ENCODE measurements around the gene RBMS3. TPM values are rescaled to one million over a fixed set of nuclear protein-coding genes. Genes with fewer than 3 reads are reported as not detected.

The RBMS3 gene
- total RNA-seq, 2 donors from 2014 or later: 31.7 to 45.1 TPM

GRCh38 chr3:29506502-29506901 is 225.6 kb downstream of the RBMS3 start:
- no peaks in the 10 kb centered on the region for H3K36me3 ChIP-seq
- no peak for DNase-seq (ENCODE audit: low spot score)
- no peaks in the 10 kb centered on the region for H3K27me3 ChIP-seq (replicated peaks; ENCODE audit: insufficient read depth)
- WGBS: 83% methylated on average over 3 of the region's 3 CpGs
- H3K9me3 ChIP-seq: no peaks in the 10 kb centered on the region
- intact Hi-C loops (cut with DNase I): no loop called here
- no peak overlapping the region for H3K27ac ChIP-seq
- TF ChIP-seq CTCF (IDR thresholded peaks at IDR 0.05) (no peak), POLR2A (IDR thresholded peaks at IDR 0.05) (no peak), POLR2AphosphoS5 (IDR thresholded peaks at IDR 0.05) (no peak)
- no peak overlapping the region for H3K4me3 ChIP-seq
- no peaks in the 10 kb centered on the region for H3K4me1 ChIP-seq (replicated peaks)

- no peak for DNase-seq (ENCODE audit: low spot score)
- no peak overlapping the region for H3K27ac ChIP-seq
- H3K4me3 ChIP-seq: no peak overlapping the region
- no peaks in the 10 kb centered on the region for H3K36me3 ChIP-seq
- TF ChIP-seq POLR2AphosphoS5 (IDR thresholded peaks at IDR 0.05) (no peak), POLR2A (IDR thresholded peaks at IDR 0.05) (no peak), CTCF (IDR thresholded peaks at IDR 0.05) (no peak)
- WGBS: 88% methylated on average over 1 of the region's 1 CpG
- intact Hi-C loops (cut with DNase I): no loop called here
- no peaks in the 10 kb centered on the region for H3K9me3 ChIP-seq
- no peaks in the 10 kb centered on the region for H3K27me3 ChIP-seq (replicated peaks; ENCODE audit: insufficient read depth)
- no peaks in the 10 kb centered on the region for H3K4me1 ChIP-seq (replicated peaks)
These were observed 230.8 kb downstream of the RBMS3 start for GRCh38 chr3:29511701-29512100.

DNA sequence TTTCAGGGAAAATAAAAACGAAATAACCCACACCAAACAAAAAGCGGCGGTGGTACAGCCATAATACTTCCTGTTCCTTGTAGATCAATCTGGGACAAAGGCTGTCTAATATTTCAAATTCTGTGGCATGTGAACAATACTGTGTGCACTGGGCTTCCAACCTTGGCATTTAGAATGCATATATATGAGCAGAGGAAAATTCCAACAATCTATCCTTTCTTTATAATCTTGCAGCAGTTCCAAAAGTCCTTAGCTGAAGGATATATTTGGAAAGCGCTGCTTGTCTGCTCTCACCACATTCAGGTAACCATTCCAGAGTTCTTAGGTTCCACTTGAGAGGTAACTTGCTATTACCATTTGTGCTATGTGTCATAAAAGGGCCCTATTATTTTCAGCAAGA is 231.8 kb downstream of the RBMS3 start:
- WGBS: 68% methylated on average over 4 of the region's 4 CpGs
- no peaks in the 10 kb centered on the region for H3K36me3 ChIP-seq
- no peak for TF ChIP-seq POLR2A (IDR thresholded peaks at IDR 0.05)
- no peak for TF ChIP-seq POLR2AphosphoS5 (IDR thresholded peaks at IDR 0.05)
- no peak for TF ChIP-seq CTCF (IDR thresholded peaks at IDR 0.05)
- H3K27ac ChIP-seq: no peak overlapping the region
- intact Hi-C loops (cut with DNase I): no loop called here
- H3K27me3 ChIP-seq (replicated peaks; ENCODE audit: insufficient read depth): no peaks in the 10 kb centered on the region
- no peak overlapping the region for H3K4me3 ChIP-seq
- no peak for DNase-seq (ENCODE audit: low spot score)
- H3K9me3 ChIP-seq: no peaks in the 10 kb centered on the region
- H3K4me1 ChIP-seq (replicated peaks): no peaks in the 10 kb centered on the region

DNA sequence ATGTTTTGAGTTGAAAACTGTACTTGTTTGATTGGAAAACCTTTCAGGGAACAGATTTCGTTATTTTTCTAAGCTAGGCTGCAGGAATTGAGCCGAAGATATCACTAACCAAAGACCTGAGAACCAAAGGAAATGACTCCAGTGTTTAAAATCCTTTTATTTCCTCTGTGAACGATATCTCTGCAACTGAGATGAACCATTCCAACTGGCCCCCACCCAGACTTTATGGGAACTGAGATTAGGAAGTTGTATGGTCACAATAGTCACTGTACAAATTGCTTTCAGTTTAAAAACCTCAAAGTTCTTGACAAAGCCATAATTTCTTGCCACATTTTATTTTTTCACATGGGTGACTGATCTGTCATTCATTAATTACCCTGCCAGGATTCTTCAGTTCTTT is 232.4 kb downstream of the RBMS3 start:
- H3K9me3 ChIP-seq: no peaks in the 10 kb centered on the region
- intact Hi-C loops (cut with DNase I): no loop called here
- TF ChIP-seq POLR2A (IDR thresholded peaks at IDR 0.05) (no peak), CTCF (IDR thresholded peaks at IDR 0.05) (no peak), POLR2AphosphoS5 (IDR thresholded peaks at IDR 0.05) (no peak)
- 34% methylated on average over 3 of the region's 3 CpGs for WGBS
- H3K27ac ChIP-seq: no peak overlapping the region
- H3K27me3 ChIP-seq (replicated peaks; ENCODE audit: insufficient read depth): no peaks in the 10 kb centered on the region
- H3K4me1 ChIP-seq (replicated peaks): no peaks in the 10 kb centered on the region
- DNase-seq (ENCODE audit: low spot score): no peak
- no peaks in the 10 kb centered on the region for H3K36me3 ChIP-seq
- no peak overlapping the region for H3K4me3 ChIP-seq

- no peaks in the 10 kb centered on the region for H3K4me1 ChIP-seq (replicated peaks)
- intact Hi-C loops (cut with DNase I): no loop called here
- no peak for TF ChIP-seq POLR2AphosphoS5 (IDR thresholded peaks at IDR 0.05)
- DNase-seq (ENCODE audit: low spot score): no peak
- 73% methylated on average over 3 of the region's 3 CpGs for WGBS
- H3K9me3 ChIP-seq: no peaks in the 10 kb centered on the region
- no peak overlapping the region for H3K27ac ChIP-seq
- no peaks in the 10 kb centered on the region for H3K27me3 ChIP-seq (replicated peaks; ENCODE audit: insufficient read depth)
- H3K4me3 ChIP-seq: no peak overlapping the region
- no peaks in the 10 kb centered on the region for H3K36me3 ChIP-seq
These were observed 233.3 kb downstream of the RBMS3 start for GRCh38 chr3:29514170-29514569.
